Measurements from ENCODE around the gene SKIDA1. TPM values are rescaled to one million over a fixed set of nuclear protein-coding genes. Genes with fewer than 3 reads are reported as not detected.

Gene SKIDA1
- total RNA-seq, 1 donor from 2014 or later: 0.69 TPM

GRCh38 chr10:21516242-21517131, 9.0 kb downstream of the SKIDA1 start:
- no peaks in the 10 kb centered on the region for H3K36me3 ChIP-seq
- TF ChIP-seq CTCF (IDR thresholded peaks at IDR 0.05): no peak
- intact Hi-C loops (cut with DNase I): loop anchor here (10.0 kb wide), 1 partner anchor 218 kb away; no protein-coding TSS in a partner anchor
- H3K27me3 ChIP-seq: peaks cover 58% of the 10 kb centered on the region
- peaks cover 15% of the 10 kb centered on the region for H3K4me1 ChIP-seq
- peak overlapping the region; percentile 38 for H3K27ac ChIP-seq
- H3K9me3 ChIP-seq: no peaks in the 10 kb centered on the region
- peak overlapping the region; percentile 60 for H3K4me3 ChIP-seq
- peak; percentile 84 for DNase-seq
- peak; percentile 78 for ATAC-seq

- peak overlapping the region; percentile 38 for H3K27ac ChIP-seq
- DNase-seq: no peak
- H3K9me3 ChIP-seq: no peaks in the 10 kb centered on the region
- no peak for ATAC-seq
- peaks cover 19% of the 10 kb centered on the region for H3K4me1 ChIP-seq
- H3K4me3 ChIP-seq: peak overlapping the region; percentile 43
- intact Hi-C loops (cut with DNase I): loop anchor here (10.0 kb wide), 1 partner anchor 219 kb away; no protein-coding TSS in a partner anchor
- peaks cover 63% of the 10 kb centered on the region for H3K27me3 ChIP-seq
- no peak for TF ChIP-seq CTCF (IDR thresholded peaks at IDR 0.05)
- H3K36me3 ChIP-seq: no peaks in the 10 kb centered on the region
These were observed 9.9 kb downstream of the SKIDA1 start for GRCh38 chr10:21515361-21516241.

DNA sequence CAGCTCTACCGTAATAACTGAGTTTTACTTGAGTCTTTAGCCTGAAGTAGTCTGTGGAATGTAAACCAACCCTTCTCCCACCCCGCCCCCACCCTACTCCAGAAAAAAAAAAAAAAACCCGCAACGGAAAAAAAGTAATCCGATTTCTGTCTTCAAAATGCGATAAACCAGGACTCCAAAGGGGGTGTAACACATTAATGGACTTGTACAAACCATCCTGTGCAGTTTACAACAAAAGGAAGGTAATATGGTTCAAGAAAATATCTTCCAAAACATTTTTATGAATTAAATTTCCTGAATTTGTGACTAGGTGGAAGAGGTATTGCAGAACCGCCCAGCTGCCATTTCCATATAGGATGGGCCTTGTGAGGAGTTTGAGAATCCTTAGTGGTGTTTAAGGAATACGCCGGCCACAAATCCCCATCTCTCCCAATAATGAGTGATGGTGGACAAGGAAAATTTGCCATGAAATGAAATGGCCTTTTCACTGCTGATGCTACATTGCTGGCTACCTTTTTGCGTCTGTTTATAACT, 10.6 kb downstream of the SKIDA1 start:
- Histone ChIP-seq H3K27me3 (peaks cover 65% of the 10 kb centered on the region), H3K4me3 (peak overlapping the region; percentile 43), H3K27ac (no peak overlapping the region), H3K4me1 (peaks cover 19% of the 10 kb centered on the region), H3K9me3 (no peaks in the 10 kb centered on the region), H3K36me3 (no peaks in the 10 kb centered on the region)
- intact Hi-C loops (cut with DNase I): loop anchor here (10.0 kb wide), 1 partner anchor 220 kb away; no protein-coding TSS in a partner anchor
- no peak for TF ChIP-seq CTCF (IDR thresholded peaks at IDR 0.05)
- no peak for DNase-seq
- ATAC-seq: no peak

DNA sequence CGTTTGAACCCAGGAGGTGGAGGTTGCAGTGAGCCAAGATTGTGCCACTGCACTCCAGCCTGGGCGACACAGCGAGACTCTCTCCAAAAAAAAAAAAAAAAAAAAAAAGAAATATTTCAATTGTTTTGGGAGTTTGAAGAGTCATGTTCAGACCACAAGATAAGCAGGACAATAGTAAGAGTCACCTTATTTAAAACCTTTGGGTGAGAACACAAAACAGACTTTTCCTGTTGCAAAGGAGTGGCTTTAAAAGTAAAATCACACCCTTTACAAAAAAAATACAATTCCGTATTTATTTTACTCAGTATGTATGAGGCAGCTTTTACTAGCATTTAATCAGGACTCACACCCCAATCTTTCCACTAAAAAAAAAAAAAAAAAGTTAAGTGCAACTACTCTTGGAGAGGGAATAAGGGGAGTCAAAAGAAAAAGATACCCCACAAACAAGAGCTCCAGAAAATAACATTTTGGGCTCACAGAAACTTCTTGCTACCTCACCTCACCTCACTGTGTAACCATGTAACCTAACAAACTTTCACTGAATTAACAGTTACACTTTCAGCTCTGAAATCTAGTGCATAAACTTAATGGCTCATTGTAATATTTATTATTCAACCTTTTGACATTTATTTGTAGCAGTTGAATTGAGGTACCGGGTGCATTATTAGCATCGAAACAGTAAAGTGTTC, 11.2 kb downstream of the SKIDA1 start:
- peak overlapping the region; percentile 43 for H3K4me3 ChIP-seq
- ATAC-seq (no peak), DNase-seq (no peak)
- H3K9me3 ChIP-seq: no peaks in the 10 kb centered on the region
- TF ChIP-seq CTCF (IDR thresholded peaks at IDR 0.05): no peak
- H3K4me1 ChIP-seq: peaks cover 18% of the 10 kb centered on the region
- no peaks in the 10 kb centered on the region for H3K36me3 ChIP-seq
- intact Hi-C loops (cut with DNase I): loop anchor here (10.0 kb wide), 1 partner anchor 221 kb away; no protein-coding TSS in a partner anchor
- peaks cover 61% of the 10 kb centered on the region for H3K27me3 ChIP-seq
- H3K27ac ChIP-seq: no peak overlapping the region

- no peak for DNase-seq
- H3K27me3 ChIP-seq: peaks cover 53% of the 10 kb centered on the region
- H3K4me1 ChIP-seq: peaks cover 13% of the 10 kb centered on the region
- no peaks in the 10 kb centered on the region for H3K36me3 ChIP-seq
- TF ChIP-seq CTCF (IDR thresholded peaks at IDR 0.05): no peak
- intact Hi-C loops (cut with DNase I): loop anchor here (10.0 kb wide), 1 partner anchor 221 kb away; no protein-coding TSS in a partner anchor
- no peak overlapping the region for H3K4me3 ChIP-seq
- H3K27ac ChIP-seq: no peak overlapping the region
- H3K9me3 ChIP-seq: no peaks in the 10 kb centered on the region
- no peak for ATAC-seq
These were observed 12.1 kb downstream of the SKIDA1 start for GRCh38 chr10:21513405-21513788.

Data from upper lobe of right lung (tissue), 1 donor.